Karpas-422 (cell line): Measurements from ENCODE around the gene COL4A4. TPM values are rescaled to one million over a fixed set of nuclear protein-coding genes. Genes with fewer than 3 reads are reported as not detected.

ENCODE experiments used
- DNase-seq: peaks from one replicate; pipeline ENCODE4 v3.0.0-alpha.2; 2015
- H2AFZ ChIP-seq: fragments of 200-600 bp; sonication (generic); 2 replicates; pipeline ENCODE4 v1.6.1; 2014; ENCODE audit warnings: antibody characterized with exemption, low read length, mixed read lengths
- H3K27ac ChIP-seq: fragments of 200-600 bp; sonication (generic); 2 replicates; pipeline ENCODE4 v1.5.1; 2014; ENCODE audit warnings: mild to moderate bottlenecking, low read length, moderate library complexity
- H3K27me3 ChIP-seq: fragments of 200-600 bp; sonication (generic); 2 replicates; pipeline ENCODE4 v1.6.1; 2014; ENCODE audit warnings: low read length, mixed read lengths
- H3K36me3 ChIP-seq: fragments of 200-600 bp; sonication (generic); 2 replicates; pipeline ENCODE4 v1.6.1; 2014; ENCODE audit warnings: low read length, mixed read lengths; ENCODE audit not compliant: insufficient read depth
- H3K4me1 ChIP-seq: fragments of 200-600 bp; sonication (generic); 2 replicates; pipeline ENCODE4 v1.6.1; 2014; ENCODE audit warnings: mild to moderate bottlenecking, low read length, mixed read lengths
- H3K4me2 ChIP-seq: fragments of 200-600 bp; sonication (generic); 2 replicates; pipeline ENCODE4 v1.6.1; 2014; ENCODE audit warnings: low read length, low read depth, mild to moderate bottlenecking; ENCODE audit not compliant: poor library complexity, severe bottlenecking
- H3K4me3 ChIP-seq: fragments of 200-600 bp; sonication (generic); 2 replicates; pipeline ENCODE4 v1.5.1; 2014; ENCODE audit warnings: mild to moderate bottlenecking, antibody characterized with exemption, low read length, mixed read lengths
- H3K79me2 ChIP-seq: fragments of 200-600 bp; sonication (generic); 2 replicates; pipeline ENCODE4 v1.6.1; 2014; ENCODE audit warnings: mild to moderate bottlenecking, low read length, mixed read lengths
- H3K9ac ChIP-seq: fragments of 200-600 bp; sonication (generic); 2 replicates; pipeline ENCODE4 v1.6.0; 2014; ENCODE audit warnings: low read length
- H3K9me2 ChIP-seq: fragments of 200-600 bp; sonication (generic), shearing (Covaris generic); replicated peaks from 2 replicates; pipeline ENCODE4 v1.6.0; 2014; ENCODE audit warnings: mild to moderate bottlenecking, low read length, moderate library complexity; ENCODE audit not compliant: insufficient read depth
- H3K9me3 ChIP-seq: fragments of 300-700, 200-600 bp; sonication (generic); 2 replicates; pipeline ENCODE4 v1.6.1; 2014; ENCODE audit warnings: low read length, mixed read lengths
- H4K20me1 ChIP-seq: fragments of 200-600 bp; sonication (generic); 2 replicates; pipeline ENCODE4 v1.6.1; 2014; ENCODE audit warnings: mild to moderate bottlenecking, antibody characterized with exemption, low read length, low read depth; ENCODE audit not compliant: insufficient read depth
- total RNA-seq: library from RNA; depleted of rRNA; stranded (reverse); fragments of >200 nt; shearing (Covaris generic); gene quantifications from 2 replicates; pipeline ENCODE4 v1.2.3, GENCODE V29; 2014; ENCODE audit warnings: low replicate concordance

Gene COL4A4
- total RNA-seq, 1 experiment from 2014 or later = 0.41 TPM

- Histone ChIP-seq H3K79me2 (no peaks in the 10 kb centered on the region), H3K27ac (no peak overlapping the region), H2AFZ (no peak overlapping the region), H3K9me2 (no peaks in the 10 kb centered on the region), H3K4me1 (peaks cover 6% of the 10 kb centered on the region), H3K27me3 (no peaks in the 10 kb centered on the region; the same call in 1 of the 2 replicates), H3K9me3 (no peaks in the 10 kb centered on the region), H3K36me3 (no peaks in the 10 kb centered on the region), H3K4me2 (no peak overlapping the region), H3K9ac (no peak overlapping the region), H3K4me3 (no peak overlapping the region), H4K20me1 (0 out of 2 replicates have a peak, but pooled peaks cover 5% of the 10 kb centered on the region)
- DNase-seq = no peak
These were observed 198.6 kb downstream of the COL4A4 start for GRCh38 chr2:226965376-226965775.

DNA sequence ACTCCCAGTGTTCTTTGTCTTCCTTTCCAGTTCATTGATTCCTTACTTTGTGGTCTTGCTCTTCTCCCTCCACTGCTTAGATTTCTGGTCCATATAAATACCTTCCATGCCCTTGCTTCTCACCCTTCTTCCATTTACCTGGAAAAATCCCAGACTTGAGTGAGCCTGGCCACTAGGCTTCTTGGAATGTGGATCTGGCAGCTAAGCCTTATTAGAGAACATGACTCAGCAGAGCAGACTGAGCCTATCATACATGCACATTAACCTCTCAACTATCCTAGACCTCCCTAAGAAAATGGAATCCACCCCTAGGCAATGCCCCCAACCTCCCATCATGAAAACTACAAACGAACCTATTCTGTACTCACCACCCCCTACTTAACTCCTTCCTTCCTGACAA, 200.5 kb downstream of the COL4A4 start:
- H3K9me3 ChIP-seq = peaks cover 6% of the 10 kb centered on the region
- H4K20me1 ChIP-seq = 0 out of 2 replicates have a peak, but pooled peaks cover 1% of the 10 kb centered on the region
- no peak overlapping the region for H3K9ac ChIP-seq
- no peak overlapping the region for H3K4me3 ChIP-seq
- H3K9me2 ChIP-seq = no peaks in the 10 kb centered on the region
- no peak for DNase-seq
- no peak overlapping the region for H3K27ac ChIP-seq
- no peaks in the 10 kb centered on the region for H3K4me1 ChIP-seq
- H3K79me2 ChIP-seq = no peaks in the 10 kb centered on the region
- H3K36me3 ChIP-seq = no peaks in the 10 kb centered on the region
- H3K27me3 ChIP-seq = no peaks in the 10 kb centered on the region
- no peak overlapping the region for H2AFZ ChIP-seq
- no peak overlapping the region for H3K4me2 ChIP-seq

GRCh38 chr2:226962176-226962773, 201.7 kb downstream of the COL4A4 start:
- no peak overlapping the region for H3K4me3 ChIP-seq
- no peaks in the 10 kb centered on the region for H3K4me1 ChIP-seq
- H3K9me3 ChIP-seq = peaks cover 14% of the 10 kb centered on the region
- no peak for DNase-seq
- no peaks in the 10 kb centered on the region for H3K79me2 ChIP-seq
- H2AFZ ChIP-seq = no peak overlapping the region
- H3K4me2 ChIP-seq = no peak overlapping the region
- no peaks in the 10 kb centered on the region for H3K9me2 ChIP-seq
- no peak overlapping the region for H3K9ac ChIP-seq
- H3K27me3 ChIP-seq = no peaks in the 10 kb centered on the region
- no peaks in the 10 kb centered on the region for H3K36me3 ChIP-seq
- no peaks in the 10 kb centered on the region for H4K20me1 ChIP-seq
- H3K27ac ChIP-seq = no peak overlapping the region

DNA sequence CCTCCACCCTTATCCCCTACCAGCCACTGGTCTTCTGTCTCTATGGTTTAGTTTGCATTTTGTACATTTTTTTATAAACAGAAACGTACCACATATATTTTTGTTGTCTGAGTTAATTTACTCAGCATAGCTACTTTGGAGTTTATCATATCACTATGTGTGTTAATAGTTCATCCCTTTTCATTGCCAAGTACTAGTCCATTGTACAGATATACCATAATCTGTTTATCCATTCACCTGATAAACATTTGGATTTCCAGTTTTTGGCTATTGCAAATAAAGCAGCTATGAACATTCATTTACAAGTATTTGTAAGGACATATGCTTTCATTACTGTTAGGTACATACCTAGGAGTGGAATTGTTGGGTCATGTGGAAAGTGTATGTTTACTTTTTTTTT, 204.6 kb downstream of the COL4A4 start:
- no peak overlapping the region for H3K27ac ChIP-seq
- H3K9me3 ChIP-seq = peaks cover 14% of the 10 kb centered on the region
- no peak overlapping the region for H3K4me2 ChIP-seq
- no peaks in the 10 kb centered on the region for H3K9me2 ChIP-seq
- DNase-seq = no peak
- no peaks in the 10 kb centered on the region for H3K36me3 ChIP-seq
- H3K9ac ChIP-seq = no peak overlapping the region
- H3K27me3 ChIP-seq = no peaks in the 10 kb centered on the region
- H3K4me3 ChIP-seq = no peak overlapping the region
- no peaks in the 10 kb centered on the region for H3K79me2 ChIP-seq
- H4K20me1 ChIP-seq = no peaks in the 10 kb centered on the region
- no peak overlapping the region for H2AFZ ChIP-seq
- no peaks in the 10 kb centered on the region for H3K4me1 ChIP-seq

DNA sequence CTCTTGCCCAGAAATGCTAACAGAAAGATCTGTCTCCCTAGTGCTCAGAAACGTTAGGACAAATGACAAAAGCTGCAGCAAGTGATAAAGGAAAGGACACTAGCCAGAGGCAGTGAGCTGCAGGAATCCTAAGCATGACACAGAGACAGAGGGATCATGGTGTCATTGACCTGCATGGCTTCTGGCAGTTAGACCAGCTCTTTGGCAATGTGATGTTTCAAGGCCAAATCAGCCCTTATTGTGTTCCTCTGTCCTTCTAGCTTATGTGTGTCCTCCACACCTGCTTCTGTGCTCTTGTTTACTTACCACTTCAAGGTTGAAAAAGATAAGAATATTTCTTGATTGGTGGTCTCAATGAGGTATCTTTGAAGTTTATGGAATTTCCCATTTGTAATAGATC, 207.3 kb downstream of the COL4A4 start:
- H4K20me1 ChIP-seq = no peaks in the 10 kb centered on the region
- H3K79me2 ChIP-seq = no peaks in the 10 kb centered on the region
- H3K9ac ChIP-seq = no peak overlapping the region
- no peaks in the 10 kb centered on the region for H3K4me1 ChIP-seq
- no peak for DNase-seq
- no peaks in the 10 kb centered on the region for H3K27me3 ChIP-seq
- no peak overlapping the region for H3K4me2 ChIP-seq
- peaks cover 14% of the 10 kb centered on the region for H3K9me3 ChIP-seq
- H3K9me2 ChIP-seq = no peaks in the 10 kb centered on the region
- H3K4me3 ChIP-seq = no peak overlapping the region
- H3K27ac ChIP-seq = no peak overlapping the region
- no peaks in the 10 kb centered on the region for H3K36me3 ChIP-seq
- no peak overlapping the region for H2AFZ ChIP-seq

DNA sequence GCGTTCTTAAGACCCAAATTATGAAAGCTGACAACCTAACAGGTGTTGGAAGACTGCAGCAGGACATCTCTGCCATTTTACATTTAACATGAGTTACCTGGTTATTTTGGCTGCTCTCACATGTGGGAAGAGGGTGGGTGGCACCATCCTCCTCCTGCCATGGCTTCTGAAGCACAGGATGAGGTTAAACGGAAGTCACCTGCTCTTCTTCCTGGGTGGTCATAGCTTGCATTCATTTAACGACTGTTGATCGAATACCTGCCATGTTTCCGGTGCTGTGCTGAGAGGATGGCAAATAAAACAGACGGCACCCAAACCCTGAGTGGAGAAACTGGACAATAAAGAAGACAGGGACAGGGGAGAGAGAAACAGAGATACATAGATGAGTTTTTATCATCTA, 210.2 kb downstream of the COL4A4 start:
- no peaks in the 10 kb centered on the region for H3K79me2 ChIP-seq
- H2AFZ ChIP-seq = no peak overlapping the region
- no peak overlapping the region for H3K4me3 ChIP-seq
- no peaks in the 10 kb centered on the region for H3K36me3 ChIP-seq
- no peaks in the 10 kb centered on the region for H3K27me3 ChIP-seq
- no peak overlapping the region for H3K4me2 ChIP-seq
- H3K4me1 ChIP-seq = no peaks in the 10 kb centered on the region
- H3K9me3 ChIP-seq = peaks cover 10% of the 10 kb centered on the region
- no peaks in the 10 kb centered on the region for H4K20me1 ChIP-seq
- H3K9ac ChIP-seq = no peak overlapping the region
- H3K9me2 ChIP-seq = no peaks in the 10 kb centered on the region
- no peak overlapping the region for H3K27ac ChIP-seq
- DNase-seq = no peak

GRCh38 chr2:226953206-226953605, 210.8 kb downstream of the COL4A4 start:
- Histone ChIP-seq H2AFZ (no peak overlapping the region), H3K9ac (no peak overlapping the region), H3K4me1 (no peaks in the 10 kb centered on the region), H3K9me2 (no peaks in the 10 kb centered on the region), H3K79me2 (no peaks in the 10 kb centered on the region), H4K20me1 (no peaks in the 10 kb centered on the region), H3K27ac (no peak overlapping the region), H3K36me3 (no peaks in the 10 kb centered on the region), H3K9me3 (peaks cover 9% of the 10 kb centered on the region), H3K4me2 (no peak overlapping the region), H3K4me3 (no peak overlapping the region), H3K27me3 (no peaks in the 10 kb centered on the region)
- no peak for DNase-seq
